Heart right ventricle (tissue), 16 donors: ENCODE measurements around the gene ZNF202. TPM values are rescaled to one million over a fixed set of nuclear protein-coding genes. Genes with fewer than 3 reads are reported as not detected.

Experiments used
- ATAC-seq, 8 donors: fragments of 200-7000 bp; cut with Tn5 transposase; one replicate each; pipeline ENCODE4 v1.9.1; 2020; ENCODE audit warnings: mild to moderate bottlenecking in 8 of 8, moderate library complexity in 8 of 8, moderate number of reproducible peaks in 1 of 8
- DNase-seq, 2 donors: peaks; one replicate each; pipeline ENCODE4 v3.0.0-alpha.2; 2020
- H3K27ac ChIP-seq, 10 donors: fragments of 200-600 bp; sonication (generic) in 2 of 10; one replicate each; pipeline versions ENCODE4 v1.5.0 to v1.8.0; 2020 to 2022; ENCODE audit warnings: mild to moderate bottlenecking in 3 of 10
- H3K27me3 ChIP-seq, 7 donors: fragments of 200-600 bp; one replicate each; pipeline ENCODE4 v1.8.0; 2021 to 2022; ENCODE audit warnings: mild to moderate bottlenecking in 2 of 7
- H3K36me3 ChIP-seq, 9 donors: fragments of 200-600 bp; sonication (generic) in 1 of 9; one replicate each; pipeline versions ENCODE4 v1.5.0 to v1.8.0; 2020 to 2022; ENCODE audit warnings: mild to moderate bottlenecking in 2 of 9
- H3K4me1 ChIP-seq, 9 donors: fragments of 200-600 bp; sonication (generic) in 1 of 9; one replicate each; pipeline versions ENCODE4 v1.5.0 to v1.8.0; 2020 to 2022; ENCODE audit warnings: mild to moderate bottlenecking in 4 of 9
- H3K4me3 ChIP-seq, 10 donors: fragments of 200-600 bp; sonication (generic) in 2 of 10; one replicate each; pipeline versions ENCODE4 v1.5.0 to v1.8.0; 2020 to 2022; ENCODE audit warnings: mild to moderate bottlenecking in 7 of 10, moderate library complexity in 2 of 10
- H3K9me3 ChIP-seq, 11 donors: fragments of 200-600 bp in 10 of 11; sonication (generic) in 2 of 11; one replicate each; pipeline versions ENCODE4 v1.5.0 to v1.8.0; 2013 to 2022; ENCODE audit warnings: mild to moderate bottlenecking in 2 of 11, control low read depth in 1 of 11, moderate library complexity in 1 of 11
- whole genome bisulfite sequencing, 2 donors: extraction: QIAGEN DNeasy Blood & Tissue Kit; methylation state at CpG; one replicate each; pipeline ENCODE4 v1.1.7; 2013; ENCODE audit warnings: inconsistent platforms in 1 of 2; 5-methylcytosine and 5-hydroxymethylcytosine counted together
- intact Hi-C, 10 donors: fragments of 100-400 bp; cut with DNase I; formaldehyde crosslinking; loops; one replicate each; pipeline versions ENCODE4 v1.11.1 to v1.14.2; 2022
- polyA plus RNA-seq, 2 donors: library from polyadenylated mRNA; stranded (reverse); fragments of 200-250 nt; gene quantifications; one replicate each; pipeline ENCODE4 v1.2.3, GENCODE V29; 2013
- total RNA-seq, 10 donors: library from RNA; stranded (reverse); fragmentation: NEBNext Ultra II Directional in 3 of 10; extraction: Animal tissue kit (Norgen Biotek cat#: 25700) in 3 of 10; gene quantifications; one replicate each; pipeline versions ENCODE4 v1.2.1 to v1.2.4, GENCODE V29; 2021 to 2023
- TF ChIP-seq, protein P1 (sequence below), 9 donors: fragments of 200-600 bp; sonication (generic) in 2 of 9; IDR thresholded peaks; one replicate each; pipeline versions ENCODE4 v1.5.0 to v1.8.0; 2021 to 2022; ENCODE audit warnings: antibody characterized with exemption in 9 of 9, mild to moderate bottlenecking in 5 of 9, moderate library complexity in 1 of 9
- donor health status: Arrhythmogenic right ventricular cardiomyopathy.
- donor health status: ischemic (EF 13 %, LVEDD 7.1; RV severe dilation, severe dysfunction).
- donor health status: healthy with polysubstance abuse.
- donor health status: DM: no; HTN: yes; CAD: no.
- donor health status: DM: no; HTN: no; CAD: no.
- donor health status: ischemic (EF 25% LVEDD 6.9; RV normal size, moderate dysfunction).
- donor health status: ischemic (EF 25% LVEDD 5.7; RV mildly dilated, moderate dysfunction).
- donor health status: healthy.
- donor health status: DM: yes; HTN: yes; CAD: no.
- donor health status: Ischemic cardiomyopathy.
- donor health status: ischemic (EF 35%, LVEDD 5.7; RV mildly dilated, moderate dysfunction).
- donor health status: nonischemic (EF 11% LVEDD 7.7; RV severe dilation, severe dysfunction).
- donor health status: DM: yes; HTN: yes; CAD: no.
- donor health status: PGD.
- donor health status: ischemic (EF 29% LVEDD 5.4; RV normal size, mild dysfunction).
- donor health status: nonischemic (EF 23%, LVEDD 6.1; RV moderate dilation, normal function).

Gene ZNF202
- total and polyA plus RNA-seq, 12 donors, result 3.8 to 6.0 (median 4.2) TPM

DNA sequence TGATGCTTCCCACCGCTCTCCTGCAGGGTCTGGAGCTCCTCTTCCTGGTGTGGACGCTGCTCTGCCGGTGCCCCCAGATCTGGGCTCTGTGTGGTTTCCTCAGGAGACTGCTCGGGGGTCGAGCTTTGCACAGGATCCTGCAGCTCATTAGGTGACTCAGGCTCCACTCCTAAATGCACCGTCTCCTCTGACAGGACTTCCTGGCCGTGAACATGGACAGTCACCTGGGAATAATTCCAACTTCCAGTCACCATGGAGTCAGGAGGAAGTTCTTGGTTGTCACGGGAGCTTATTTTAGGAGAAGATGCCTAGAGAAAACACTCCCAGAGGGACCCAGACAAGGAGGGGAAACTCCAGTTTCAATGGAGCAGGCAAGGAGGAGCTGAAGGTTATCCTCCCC is 11.9 kb downstream of the ZNF202 start:
- H3K4me1 ChIP-seq, result no peaks in the 10 kb centered on the region
- H3K36me3 ChIP-seq, result peaks cover 0 to 78% (median 52%) of the 10 kb centered on the region in 9 donors
- H3K4me3 ChIP-seq, result no peak overlapping the region
- 63 to 68% methylated on average over 8 of the region's 8 CpGs for WGBS, 2 donors
- peak in 2 of 8 donors; percentile 13 to 21 for ATAC-seq
- TF ChIP-seq, protein P1, sequence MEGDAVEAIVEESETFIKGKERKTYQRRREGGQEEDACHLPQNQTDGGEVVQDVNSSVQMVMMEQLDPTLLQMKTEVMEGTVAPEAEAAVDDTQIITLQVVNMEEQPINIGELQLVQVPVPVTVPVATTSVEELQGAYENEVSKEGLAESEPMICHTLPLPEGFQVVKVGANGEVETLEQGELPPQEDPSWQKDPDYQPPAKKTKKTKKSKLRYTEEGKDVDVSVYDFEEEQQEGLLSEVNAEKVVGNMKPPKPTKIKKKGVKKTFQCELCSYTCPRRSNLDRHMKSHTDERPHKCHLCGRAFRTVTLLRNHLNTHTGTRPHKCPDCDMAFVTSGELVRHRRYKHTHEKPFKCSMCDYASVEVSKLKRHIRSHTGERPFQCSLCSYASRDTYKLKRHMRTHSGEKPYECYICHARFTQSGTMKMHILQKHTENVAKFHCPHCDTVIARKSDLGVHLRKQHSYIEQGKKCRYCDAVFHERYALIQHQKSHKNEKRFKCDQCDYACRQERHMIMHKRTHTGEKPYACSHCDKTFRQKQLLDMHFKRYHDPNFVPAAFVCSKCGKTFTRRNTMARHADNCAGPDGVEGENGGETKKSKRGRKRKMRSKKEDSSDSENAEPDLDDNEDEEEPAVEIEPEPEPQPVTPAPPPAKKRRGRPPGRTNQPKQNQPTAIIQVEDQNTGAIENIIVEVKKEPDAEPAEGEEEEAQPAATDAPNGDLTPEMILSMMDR (IDR thresholded peaks at IDR 0.05), result no peak
- no peak for DNase-seq
- intact Hi-C loops, result no loop called here
- peaks cover 0 to 13% (median 0%) of the 10 kb centered on the region in 11 donors for H3K9me3 ChIP-seq
- H3K27me3 ChIP-seq, result no peaks in the 10 kb centered on the region
- H3K27ac ChIP-seq, result no peak overlapping the region

DNA sequence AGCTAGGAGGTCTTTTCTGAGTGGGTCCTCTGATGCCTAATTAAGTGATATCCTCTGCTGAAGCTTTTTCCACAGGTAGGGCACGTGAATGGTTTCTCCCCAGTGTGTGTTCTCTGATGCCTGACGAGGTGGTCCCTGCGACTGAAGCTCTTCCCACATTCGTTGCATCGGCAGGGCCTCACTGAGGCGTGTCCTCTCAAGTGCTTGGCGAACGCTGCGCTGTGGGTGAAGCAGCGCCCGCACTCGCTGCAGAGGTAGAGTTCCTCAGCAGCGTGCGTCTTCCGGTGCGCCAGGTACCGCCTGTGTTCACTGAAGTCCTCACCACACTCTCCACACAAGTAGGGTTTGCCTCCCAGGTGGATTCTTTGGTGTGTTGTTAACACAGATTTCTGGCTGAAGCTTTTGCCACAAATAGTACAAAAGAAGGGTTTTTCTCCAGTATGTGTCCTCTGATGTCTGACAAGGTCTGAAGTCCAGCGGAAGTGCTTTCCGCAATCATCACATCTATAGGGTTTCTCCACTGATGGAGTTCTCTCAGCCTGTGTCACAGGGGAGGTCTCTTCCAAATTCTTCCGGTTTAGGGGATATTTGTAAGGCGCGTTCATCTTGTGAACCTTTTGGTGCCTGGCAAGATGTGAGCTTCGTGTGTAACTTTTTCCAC is 15.3 kb downstream of the ZNF202 start:
- WGBS, 2 donors, result 98% methylated on average over 23 of the region's 23 CpGs
- Histone ChIP-seq H3K27ac (no peak overlapping the region), H3K4me1 (no peaks in the 10 kb centered on the region), H3K4me3 (no peak overlapping the region), H3K36me3 (peaks cover 0 to 76% (median 52%) of the 10 kb centered on the region in 9 donors), H3K27me3 (no peaks in the 10 kb centered on the region), H3K9me3 (peaks cover 0 to 13% (median 0%) of the 10 kb centered on the region in 11 donors)
- ATAC-seq, result no peak
- TF ChIP-seq, protein P1 (IDR thresholded peaks at IDR 0.05), result no peak
- intact Hi-C loops, result no loop called here
- no peak for DNase-seq

DNA sequence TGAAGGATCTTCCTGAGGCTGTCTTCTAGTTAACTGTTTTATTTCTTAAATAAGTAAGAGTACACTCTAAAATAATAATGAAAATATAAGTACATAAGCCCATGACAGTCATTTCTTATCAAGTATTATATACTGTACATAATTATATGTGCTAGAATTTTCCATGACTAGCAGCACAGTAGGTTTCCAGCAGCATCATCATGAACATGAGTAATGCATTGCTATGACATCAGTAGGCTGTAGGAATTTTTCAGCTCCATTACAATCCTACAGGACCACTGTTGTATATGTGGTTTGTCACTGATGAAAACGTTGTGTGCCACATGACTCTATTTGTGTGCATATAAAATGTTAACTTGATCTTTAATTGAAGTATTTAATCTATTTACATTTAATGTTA is 22.0 kb downstream of the ZNF202 start:
- Histone ChIP-seq H3K4me1 (no peaks in the 10 kb centered on the region), H3K27ac (no peak overlapping the region), H3K36me3 (peaks cover 0 to 12% (median 0%) of the 10 kb centered on the region in 9 donors), H3K4me3 (no peak overlapping the region), H3K27me3 (no peaks in the 10 kb centered on the region), H3K9me3 (no peaks in the 10 kb centered on the region)
- intact Hi-C loops, result no loop called here
- DNase-seq (no peak), ATAC-seq (no peak)
- TF ChIP-seq, protein P1 (IDR thresholded peaks at IDR 0.05), result no peak
- 70 to 76% methylated on average over 1 of the region's 1 CpG for WGBS, 2 donors

DNA sequence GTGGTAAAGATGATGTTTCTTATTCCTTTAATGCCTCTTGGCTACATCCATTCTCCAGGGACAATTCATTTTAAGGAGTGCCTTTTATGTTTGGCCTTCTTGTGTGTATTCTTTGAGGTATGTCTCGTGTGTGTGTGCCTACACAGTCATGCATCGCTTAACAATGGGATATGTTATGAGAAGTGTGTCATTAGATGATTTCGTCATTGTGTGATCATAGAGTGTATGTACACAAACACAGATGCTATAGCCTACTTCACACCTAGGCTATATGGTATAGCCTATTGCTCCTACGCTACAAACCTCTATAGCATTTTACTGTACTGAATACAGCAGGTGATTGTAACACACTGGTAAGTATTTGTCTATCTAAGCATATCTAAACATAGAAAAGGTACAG is 23.0 kb downstream of the ZNF202 start:
- ATAC-seq, result no peak
- TF ChIP-seq, protein P1 (IDR thresholded peaks at IDR 0.05), result no peak
- Histone ChIP-seq H3K36me3 (peaks cover 0 to 2% (median 0%) of the 10 kb centered on the region in 9 donors), H3K27ac (no peak overlapping the region), H3K27me3 (no peaks in the 10 kb centered on the region), H3K4me3 (no peak overlapping the region), H3K9me3 (no peaks in the 10 kb centered on the region), H3K4me1 (no peaks in the 10 kb centered on the region)
- 90 to 95% methylated on average over 4 of the region's 4 CpGs for WGBS, 2 donors
- no peak for DNase-seq
- intact Hi-C loops, result no loop called here
